ENCODE measurements around the gene SPNS3. TPM values are rescaled to one million over a fixed set of nuclear protein-coding genes. Genes with fewer than 3 reads are reported as not detected.

SPNS3 gene
- total RNA-seq, 2 experiments from 2014 or later, result 51.2 to 54.6 TPM

DNA sequence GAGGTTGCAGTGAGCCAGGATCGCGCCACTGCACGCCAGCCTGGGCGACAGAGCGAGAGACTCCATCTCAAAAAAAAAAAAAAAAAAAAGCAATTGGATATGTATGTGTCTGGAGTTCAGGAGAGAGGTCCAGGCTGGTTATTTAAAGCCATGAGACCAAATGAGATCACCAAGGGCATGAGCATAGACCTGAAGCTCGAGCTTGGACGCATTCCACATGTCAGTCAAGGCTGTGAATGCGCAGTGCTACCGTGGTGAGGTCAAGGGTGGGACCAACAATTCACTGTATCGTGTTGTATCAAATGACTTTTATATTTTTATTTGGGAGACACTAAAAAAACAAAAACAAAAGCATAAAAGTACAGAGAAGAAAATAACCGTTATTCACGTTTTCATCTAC is 35.8 kb downstream of the SPNS3 start:
- Histone ChIP-seq H3K79me2 (ENCODE audit: insufficient read depth, low read depth, low read length) (no peaks in the 10 kb centered on the region), H4K20me1 (ENCODE audit: insufficient read depth, low read length) (no peaks in the 10 kb centered on the region), H3K4me2 (ENCODE audit: low read length) (no peak overlapping the region), H3K4me1 (ENCODE audit: insufficient read depth, low read length, poor library complexity, severe bottlenecking) (no peaks in the 10 kb centered on the region), H2AFZ (ENCODE audit: low read length) (no peak overlapping the region), H3K36me3 (ENCODE audit: insufficient read depth, low read length) (no peaks in the 10 kb centered on the region), H3K4me3 (ENCODE audit: low read depth, low read length, poor library complexity, severe bottlenecking) (no peak overlapping the region), H3K9me3 (ENCODE audit: low read length) (no peaks in the 10 kb centered on the region), H3K27ac (ENCODE audit: low read depth, low read length, poor library complexity, severe bottlenecking) (no peak overlapping the region), H3K9me2 (ENCODE audit: insufficient read depth, low read length) (no peaks in the 10 kb centered on the region)
- no peak for DNase-seq (ENCODE audit: low spot score)
- TF ChIP-seq, protein P1, sequence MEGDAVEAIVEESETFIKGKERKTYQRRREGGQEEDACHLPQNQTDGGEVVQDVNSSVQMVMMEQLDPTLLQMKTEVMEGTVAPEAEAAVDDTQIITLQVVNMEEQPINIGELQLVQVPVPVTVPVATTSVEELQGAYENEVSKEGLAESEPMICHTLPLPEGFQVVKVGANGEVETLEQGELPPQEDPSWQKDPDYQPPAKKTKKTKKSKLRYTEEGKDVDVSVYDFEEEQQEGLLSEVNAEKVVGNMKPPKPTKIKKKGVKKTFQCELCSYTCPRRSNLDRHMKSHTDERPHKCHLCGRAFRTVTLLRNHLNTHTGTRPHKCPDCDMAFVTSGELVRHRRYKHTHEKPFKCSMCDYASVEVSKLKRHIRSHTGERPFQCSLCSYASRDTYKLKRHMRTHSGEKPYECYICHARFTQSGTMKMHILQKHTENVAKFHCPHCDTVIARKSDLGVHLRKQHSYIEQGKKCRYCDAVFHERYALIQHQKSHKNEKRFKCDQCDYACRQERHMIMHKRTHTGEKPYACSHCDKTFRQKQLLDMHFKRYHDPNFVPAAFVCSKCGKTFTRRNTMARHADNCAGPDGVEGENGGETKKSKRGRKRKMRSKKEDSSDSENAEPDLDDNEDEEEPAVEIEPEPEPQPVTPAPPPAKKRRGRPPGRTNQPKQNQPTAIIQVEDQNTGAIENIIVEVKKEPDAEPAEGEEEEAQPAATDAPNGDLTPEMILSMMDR (conservative IDR thresholded peaks at IDR 0.05; ENCODE audit: low read length), result no peak
- TF ChIP-seq EZH2phosphoT487 (IDR thresholded peaks at IDR 0.05; ENCODE audit: borderline replicate concordance, low read depth, low read length), result no peak
- CTCF ChIA-PET (ENCODE audit: unreplicated experiment), result no interaction called here
- intact Hi-C loops (cut with micrococcal nuclease; ENCODE audit: unreplicated experiment), result no loop called here
- POLR2A ChIA-PET, result no interaction called here
- BruUV-seq (replicated peaks), result no TSS peak

DNA sequence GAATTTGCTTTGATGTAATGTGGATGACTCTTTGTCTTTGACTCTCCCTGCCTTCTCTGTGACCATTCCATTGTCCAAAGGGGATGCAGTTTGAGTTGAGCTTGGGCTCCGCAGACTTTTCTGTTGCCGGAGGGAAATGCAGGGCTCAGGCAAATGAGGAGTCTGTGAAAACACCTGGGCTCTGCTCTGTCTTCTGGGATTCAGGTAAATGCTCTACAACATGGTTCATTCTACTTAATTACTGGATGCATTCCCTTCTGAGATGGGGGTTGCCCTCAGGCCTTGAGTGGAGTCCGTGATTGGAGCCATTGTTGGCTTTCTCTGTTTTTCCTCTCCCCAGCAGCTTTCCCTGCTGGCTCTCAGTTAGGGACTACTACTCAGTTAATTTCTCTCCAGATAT is 38.5 kb downstream of the SPNS3 start:
- intact Hi-C loops (cut with micrococcal nuclease; ENCODE audit: unreplicated experiment), result no loop called here
- TF ChIP-seq EZH2phosphoT487 (IDR thresholded peaks at IDR 0.05; ENCODE audit: borderline replicate concordance, low read depth, low read length), result no peak
- TF ChIP-seq, protein P1 (conservative IDR thresholded peaks at IDR 0.05; ENCODE audit: low read length), result no peak
- no peaks in the 10 kb centered on the region for H3K9me3 ChIP-seq (ENCODE audit: low read length)
- H3K4me2 ChIP-seq (ENCODE audit: low read length), result no peak overlapping the region
- no peak overlapping the region for H2AFZ ChIP-seq (ENCODE audit: low read length)
- no peaks in the 10 kb centered on the region for H3K79me2 ChIP-seq (ENCODE audit: insufficient read depth, low read depth, low read length)
- H4K20me1 ChIP-seq (ENCODE audit: insufficient read depth, low read length), result no peaks in the 10 kb centered on the region
- H3K9me2 ChIP-seq (ENCODE audit: insufficient read depth, low read length), result no peaks in the 10 kb centered on the region
- no peaks in the 10 kb centered on the region for H3K36me3 ChIP-seq (ENCODE audit: insufficient read depth, low read length)
- ChIA-PET CTCF (ENCODE audit: unreplicated experiment) (no interaction called here), POLR2A (interaction anchor here (0.7 kb wide), 1 partner anchor 23 kb away, joined by 3 read pairs; no protein-coding TSS in a partner anchor)
- no peak overlapping the region for H3K4me3 ChIP-seq (ENCODE audit: low read depth, low read length, poor library complexity, severe bottlenecking)
- no peak overlapping the region for H3K27ac ChIP-seq (ENCODE audit: low read depth, low read length, poor library complexity, severe bottlenecking)
- no peaks in the 10 kb centered on the region for H3K4me1 ChIP-seq (ENCODE audit: insufficient read depth, low read length, poor library complexity, severe bottlenecking)
- DNase-seq (ENCODE audit: low spot score), result no peak
- BruUV-seq (replicated peaks), result no TSS peak

DNA sequence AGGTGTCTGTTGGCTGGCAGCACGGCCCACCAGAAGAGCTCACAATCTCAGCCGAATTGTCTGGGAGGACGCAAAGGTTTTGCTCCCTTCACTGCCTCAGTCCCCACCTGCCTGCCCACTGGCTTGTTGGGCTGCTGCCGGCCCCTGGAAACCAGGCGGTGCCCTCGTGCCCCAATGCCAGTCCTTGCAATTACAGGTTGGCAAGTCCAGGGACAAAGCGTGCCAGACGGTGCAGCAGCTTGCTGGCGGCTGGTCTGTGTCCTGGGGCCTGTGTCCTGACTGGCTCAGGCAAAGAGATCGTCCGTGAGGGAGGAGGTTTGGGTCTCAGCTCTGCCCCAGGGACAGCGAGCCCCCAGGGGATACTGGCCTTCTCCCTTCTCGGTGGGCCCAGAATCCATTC is 40.4 kb downstream of the SPNS3 start:
- Histone ChIP-seq H3K4me1 (ENCODE audit: insufficient read depth, low read length, poor library complexity, severe bottlenecking) (no peaks in the 10 kb centered on the region), H2AFZ (ENCODE audit: low read length) (no peak overlapping the region), H3K27ac (ENCODE audit: low read depth, low read length, poor library complexity, severe bottlenecking) (no peak overlapping the region), H3K36me3 (ENCODE audit: insufficient read depth, low read length) (no peaks in the 10 kb centered on the region), H3K4me3 (ENCODE audit: low read depth, low read length, poor library complexity, severe bottlenecking) (no peak overlapping the region), H3K79me2 (ENCODE audit: insufficient read depth, low read depth, low read length) (no peaks in the 10 kb centered on the region), H3K9me2 (ENCODE audit: insufficient read depth, low read length) (no peaks in the 10 kb centered on the region), H3K4me2 (ENCODE audit: low read length) (no peak overlapping the region), H3K9me3 (ENCODE audit: low read length) (no peaks in the 10 kb centered on the region), H4K20me1 (ENCODE audit: insufficient read depth, low read length) (no peaks in the 10 kb centered on the region)
- intact Hi-C loops (cut with micrococcal nuclease; ENCODE audit: unreplicated experiment), result no loop called here
- ChIA-PET POLR2A (no interaction called here), CTCF (ENCODE audit: unreplicated experiment) (no interaction called here)
- TF ChIP-seq, protein P1 (conservative IDR thresholded peaks at IDR 0.05; ENCODE audit: low read length), result no peak
- no peak for DNase-seq (ENCODE audit: low spot score)
- BruUV-seq (replicated peaks), result no TSS peak

Data from OCI-LY7 (cell line).